GM18505 (cell line): ENCODE results near the gene CTNNBIP1.
"Not testable (repeated sequence)": the region's sequence is repeated elsewhere in the genome, so short reads cannot be mapped to it uniquely, and the experiment has no call there.

Source experiments
- ATAC-seq: cut with Tn5 transposase; IDR thresholded peaks from one replicate; pipeline ENCODE4 v1.9.1; 2021; ENCODE audit not compliant: unreplicated experiment
- POLR2A ChIP-seq: IDR thresholded peaks from 4 replicates; pipeline ENCODE4 v1.6.1; 2011; ENCODE audit warnings: borderline replicate concordance; ENCODE audit not compliant: insufficient read depth, insufficient read length; ENCODE audit errors: extremely low read depth

Gene CTNNBIP1

GRCh38 chr1:9910076-9910422, at the start of gene CTNNBIP1:
TSS of gene CTNNBIP1 (minus strand) at chr1:9910269. CDS start at chr1:9872064, 38,205 bp downstream.
- TF ChIP-seq POLR2A, result peak; percentile 38
- peak; percentile 78 for ATAC-seq

- ATAC-seq, result no peak
- TF ChIP-seq POLR2A, result no peak
Measured at GRCh38 chr1:9957726-9958125, 47.7 kb upstream of the CTNNBIP1 start.

GRCh38 chr1:9946315-9946714, 36.2 kb upstream of the CTNNBIP1 start:
- TF ChIP-seq POLR2A, result no peak
- ATAC-seq, result no peak

GRCh38 chr1:9942939-9943788, 33.1 kb upstream of the CTNNBIP1 start, which contains the start of the genes LZIC and NMNAT1:
TSS of gene LZIC (minus strand) at chr1:9943391. CDS start at chr1:9936619, 6,772 bp downstream.
TSS of gene NMNAT1 (plus strand) at chr1:9943475. CDS start at chr1:9972074, 28,599 bp downstream.
- ATAC-seq, result peak; percentile 90
- peak; percentile 97 for TF ChIP-seq POLR2A

- ATAC-seq, result no peak
- TF ChIP-seq POLR2A, result no peak
Measured at GRCh38 chr1:9942399-9942938, 32.4 kb upstream of the CTNNBIP1 start.

- ATAC-seq, result no peak
- no peak for TF ChIP-seq POLR2A
Measured at GRCh38 chr1:9929431-9930385, 19.6 kb upstream of the CTNNBIP1 start.

- no peak for TF ChIP-seq POLR2A
- ATAC-seq, result no peak
Measured at GRCh38 chr1:9927259-9927658, 17.2 kb upstream of the CTNNBIP1 start.

GRCh38 chr1:9922342-9922741, 12.3 kb upstream of the CTNNBIP1 start:
- no peak for TF ChIP-seq POLR2A
- ATAC-seq, result no peak

- TF ChIP-seq POLR2A, result no peak
- ATAC-seq, result no peak
Measured at GRCh38 chr1:9920606-9921005, 10.5 kb upstream of the CTNNBIP1 start.

GRCh38 chr1:9917901-9918300, 7.8 kb upstream of the CTNNBIP1 start:
- TF ChIP-seq POLR2A, result no peak
- no peak for ATAC-seq

- not testable (repeated sequence) for ATAC-seq
Measured at GRCh38 chr1:9917495-9917894, 7.4 kb upstream of the CTNNBIP1 start.

- TF ChIP-seq POLR2A, result no peak
- no peak for ATAC-seq
Measured at GRCh38 chr1:9916452-9916851, 6.4 kb upstream of the CTNNBIP1 start.

GRCh38 chr1:9914610-9914937, 4.5 kb upstream of the CTNNBIP1 start:
- no peak for TF ChIP-seq POLR2A
- ATAC-seq, result no peak

GRCh38 chr1:9912264-9912936, 2.3 kb upstream of the CTNNBIP1 start:
- ATAC-seq, result no peak
- no peak for TF ChIP-seq POLR2A
